Uterus (tissue), 4 donors: Measurements from ENCODE around the gene TH. TPM values are rescaled to one million over a fixed set of nuclear protein-coding genes. Genes with fewer than 3 reads are reported as not detected.

ENCODE experiments used
- DNase-seq, 2 donors: peaks; one replicate each; pipeline ENCODE4 v3.0.0-alpha.2; 2019 to 2020
- H3K27ac ChIP-seq, 2 donors: fragments of 200-600 bp; sonication (generic); 1 replicate in 1 of 2; 2 replicates in 1 of 2; pipeline ENCODE4 v1.5.1; 2016 to 2018
- H3K27me3 ChIP-seq, 2 donors: fragments of 200-600 bp; sonication (generic); one replicate each; pipeline ENCODE4 v1.5.1; 2018 to 2019; ENCODE audit warnings: control low read depth in 1 of 2
- H3K36me3 ChIP-seq, 2 donors: fragments of 200-600 bp; sonication (generic); one replicate each; pipeline ENCODE4 v1.5.1; 2019; ENCODE audit warnings: control low read depth in 1 of 2
- H3K4me1 ChIP-seq, 2 donors: fragments of 200-600 bp; sonication (generic); one replicate each; pipeline ENCODE4 v1.5.1; 2018 to 2019; ENCODE audit warnings: control low read depth in 1 of 2
- H3K4me3 ChIP-seq, 2 donors: fragments of 200-600 bp; sonication (generic); 1 replicate in 1 of 2; 2 replicates in 1 of 2; pipeline ENCODE4 v1.5.1; 2018 to 2019; ENCODE audit warnings: mild to moderate bottlenecking in 1 of 2
- H3K9me3 ChIP-seq, 2 donors: fragments of 200-600 bp; sonication (generic); one replicate each; pipeline ENCODE4 v1.5.1; 2019; ENCODE audit warnings: control low read depth in 1 of 2
- CTCF ChIP-seq, 4 experiments: fragments of 200-600 bp in 2 of 4; fragments of 450-650 bp in 2 of 4; sonication (generic) in 2 of 4; IDR thresholded peaks; one replicate each; pipeline ENCODE4 v1.5.1; 2016 to 2019; ENCODE audit warnings: antibody characterized with exemption in 4 of 4, mild to moderate bottlenecking in 2 of 4, moderate library complexity in 1 of 4
- POLR2A ChIP-seq, 2 donors: fragments of 450-650 bp; IDR thresholded peaks; one replicate each; pipeline ENCODE4 v1.6.1; 2016; ENCODE audit warnings: antibody characterized with exemption in 2 of 2, mild to moderate bottlenecking in 1 of 2, moderate library complexity in 1 of 2
- intact Hi-C: fragments of 100-400 bp; cut with DNase I; formaldehyde crosslinking; loops from one replicate; pipeline ENCODE4 v1.15.1; 2023; ENCODE audit warnings: low total_unique reads
- total RNA-seq, 4 donors: library from RNA; depleted of rRNA in 3 of 4; stranded (reverse); fragments of >200 nt in 3 of 4; gene quantifications; one replicate each; pipeline versions ENCODE4 v1.1.0 to v1.2.4, GENCODE V29; 2014 to 2023
- donor health status: DM: yes; HTN: yes; CAD: no.

TH gene
- total RNA-seq, 4 donors from 2014 or later = 0.37 to 1.3 TPM; not detected in 2

DNA sequence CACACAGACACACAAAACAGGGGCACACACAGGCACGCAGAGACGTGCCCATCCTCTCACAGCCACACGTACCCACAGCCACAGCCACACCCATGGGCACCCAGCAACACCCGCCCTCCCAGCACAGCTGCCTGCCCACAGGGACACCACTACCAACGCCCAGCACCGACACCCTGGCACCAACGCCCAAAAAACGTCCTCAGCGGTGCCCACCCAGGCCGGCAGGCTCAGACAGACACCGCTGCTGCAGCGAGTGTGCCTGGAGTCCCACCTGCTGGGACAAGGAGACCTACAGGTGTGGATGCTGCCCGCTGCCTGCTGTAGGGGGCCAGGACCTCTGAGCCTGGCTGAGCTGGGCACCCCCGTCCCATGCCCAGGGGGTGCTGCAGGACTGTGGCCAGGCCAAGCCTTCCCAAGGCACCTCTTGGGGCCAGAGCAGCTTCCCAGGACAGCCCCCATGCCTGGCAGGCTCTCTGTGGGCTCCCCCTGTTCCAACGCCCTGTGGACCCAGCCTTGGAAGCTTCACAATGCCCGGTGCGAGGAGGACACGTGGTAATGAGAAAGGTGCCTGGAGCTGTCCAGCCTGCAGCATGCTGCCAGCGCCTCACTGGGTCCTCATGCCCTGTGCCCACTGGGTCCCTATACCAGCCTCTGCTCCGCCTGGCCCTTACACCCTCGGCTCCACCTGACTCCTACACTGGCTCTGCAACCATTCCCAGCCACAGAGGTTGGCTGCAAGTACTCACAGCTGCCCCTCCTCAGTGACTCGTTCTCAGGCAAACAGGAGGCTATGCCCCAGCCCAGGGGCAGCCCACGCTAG lies 45.8 kb upstream of the TH start:
- Histone ChIP-seq H3K27me3 (no peaks in the 10 kb centered on the region), H3K4me3 (no peak overlapping the region), H3K4me1 (no peaks in the 10 kb centered on the region), H3K27ac (no peak overlapping the region), H3K36me3 (no peaks in the 10 kb centered on the region), H3K9me3 (no peaks in the 10 kb centered on the region)
- DNase-seq = peak in 1 of 2 donors; percentile 12
- intact Hi-C loops = no loop called here
- TF ChIP-seq POLR2A (IDR thresholded peaks at IDR 0.05) = no peak
- no peak for TF ChIP-seq CTCF (IDR thresholded peaks at IDR 0.05)

- intact Hi-C loops = no loop called here
- no peaks in the 10 kb centered on the region for H3K4me1 ChIP-seq
- H3K27me3 ChIP-seq = no peaks in the 10 kb centered on the region
- H3K27ac ChIP-seq = no peak overlapping the region
- DNase-seq = peak in 1 of 2 donors; percentile 10
- TF ChIP-seq POLR2A (IDR thresholded peaks at IDR 0.05) (no peak), CTCF (IDR thresholded peaks at IDR 0.05) (no peak)
- H3K9me3 ChIP-seq = no peaks in the 10 kb centered on the region
- no peaks in the 10 kb centered on the region for H3K36me3 ChIP-seq
- H3K4me3 ChIP-seq = no peak overlapping the region
Measured at GRCh38 chr11:2216400-2217064, 44.9 kb upstream of the TH start.

- DNase-seq = peak in 1 of 2 donors; percentile 10
- H3K4me1 ChIP-seq = no peaks in the 10 kb centered on the region
- intact Hi-C loops = no loop called here
- H3K36me3 ChIP-seq = no peaks in the 10 kb centered on the region
- H3K27ac ChIP-seq = no peak overlapping the region
- H3K4me3 ChIP-seq = no peak overlapping the region
- H3K27me3 ChIP-seq = no peaks in the 10 kb centered on the region
- H3K9me3 ChIP-seq = no peaks in the 10 kb centered on the region
- TF ChIP-seq POLR2A (IDR thresholded peaks at IDR 0.05) (no peak), CTCF (IDR thresholded peaks at IDR 0.05) (no peak)
Measured at GRCh38 chr11:2215561-2216399, 44.2 kb upstream of the TH start.

GRCh38 chr11:2215230-2215560 lies 43.6 kb upstream of the TH start:
- peak in 1 of 2 donors; percentile 11 for DNase-seq
- Histone ChIP-seq H3K36me3 (no peaks in the 10 kb centered on the region), H3K27ac (no peak overlapping the region), H3K4me1 (no peaks in the 10 kb centered on the region), H3K27me3 (no peaks in the 10 kb centered on the region), H3K4me3 (no peak overlapping the region), H3K9me3 (no peaks in the 10 kb centered on the region)
- TF ChIP-seq CTCF (IDR thresholded peaks at IDR 0.05) = no peak
- intact Hi-C loops = no loop called here
